Smooth muscle cell (in vitro differentiated cells): ENCODE measurements around the gene PSMC3IP. TPM values are rescaled to one million over a fixed set of nuclear protein-coding genes. Genes with fewer than 3 reads are reported as not detected.
A peak's percentile ranks its signal among the peaks of the same experiment; 100 is the strongest.

Experiments
- DNase-seq: peaks from one replicate; lab custom pipeline; 2025; ENCODE audit not compliant: unreplicated experiment; lab: John Stamatoyannopoulos, UW
- H2AFZ ChIP-seq: fragments of 200-600 bp; sonication (generic); 2 replicates; pipeline ENCODE4 v1.6.0; 2016; ENCODE audit warnings: antibody characterized with exemption, low read depth, mild to moderate bottlenecking
- H3F3A ChIP-seq: fragments of 200-600 bp; sonication (generic); 2 replicates; pipeline ENCODE4 v1.6.0; 2017; ENCODE audit warnings: antibody characterized with exemption, low read depth
- H3K27ac ChIP-seq: fragments of 200-600 bp; sonication (generic); 2 replicates; pipeline ENCODE4 v1.5.1; 2016; ENCODE audit warnings: low read depth, mild to moderate bottlenecking
- H3K27me3 ChIP-seq: fragments of 200-600 bp; sonication (generic); 2 replicates; pipeline ENCODE4 v1.6.1; 2016; ENCODE audit warnings: low read depth, mild to moderate bottlenecking
- H3K36me3 ChIP-seq: fragments of 200-600 bp; sonication (generic); 2 replicates; pipeline ENCODE4 v1.5.1; 2016; ENCODE audit warnings: low read depth
- H3K4me1 ChIP-seq: fragments of 200-600 bp; sonication (generic); 2 replicates; pipeline ENCODE4 v1.5.1; 2016; ENCODE audit warnings: low read depth
- H3K4me2 ChIP-seq: fragments of 200-600 bp; sonication (generic); 2 replicates; pipeline ENCODE4 v1.6.0; 2016; ENCODE audit warnings: mild to moderate bottlenecking
- H3K4me3 ChIP-seq: fragments of 200-600 bp; sonication (generic); 2 replicates; pipeline ENCODE4 v1.5.1; 2016; ENCODE audit warnings: mild to moderate bottlenecking
- H3K79me2 ChIP-seq: fragments of 200-600 bp; sonication (generic); 2 replicates; pipeline ENCODE4 v1.6.0; 2016; ENCODE audit warnings: low read depth, mild to moderate bottlenecking
- H3K9ac ChIP-seq: fragments of 200-600 bp; sonication (generic); 2 replicates; pipeline ENCODE4 v1.6.0; 2016; ENCODE audit warnings: low read depth
- H3K9me3 ChIP-seq: fragments of 200-600 bp; sonication (generic); replicated peaks from 2 replicates; pipeline ENCODE4 v1.5.1; 2016; ENCODE audit warnings: low read depth
- H4K20me1 ChIP-seq: fragments of 200-600 bp; sonication (generic); 2 replicates; pipeline ENCODE4 v1.6.0; 2016; ENCODE audit warnings: low read depth
- WGBS: methylation state at CpG from one replicate; pipeline ENCODE4 v1.1.7; 2016; ENCODE audit warnings: low lambda C conversion rate; 5-methylcytosine and 5-hydroxymethylcytosine counted together
- polyA plus RNA-seq: library from polyadenylated mRNA; unstranded; fragments of >200 nt; fragmentation: Nextera tagmentation; extraction: Ambion mirVana; gene quantifications from 2 replicates; pipeline ENCODE4 v1.2.1, GENCODE V29; 2016
- total RNA-seq: library from RNA; depleted of rRNA; stranded (reverse); fragments of >200 nt; gene quantifications from 2 replicates; pipeline ENCODE4 v1.2.3, GENCODE V29; 2014
- TF ChIP-seq, protein P1 (sequence below): fragments of 200-600 bp; sonication (generic); IDR thresholded peaks from 2 replicates; pipeline ENCODE4 v1.5.1; 2017; ENCODE audit warnings: borderline replicate concordance, mild to moderate bottlenecking, antibody characterized with exemption; ENCODE audit not compliant: insufficient read depth, poor library complexity, severe bottlenecking

PSMC3IP gene
- total and polyA plus RNA-seq, 2 experiments from 2014 or later, result 5.3 to 7.7 TPM

DNA sequence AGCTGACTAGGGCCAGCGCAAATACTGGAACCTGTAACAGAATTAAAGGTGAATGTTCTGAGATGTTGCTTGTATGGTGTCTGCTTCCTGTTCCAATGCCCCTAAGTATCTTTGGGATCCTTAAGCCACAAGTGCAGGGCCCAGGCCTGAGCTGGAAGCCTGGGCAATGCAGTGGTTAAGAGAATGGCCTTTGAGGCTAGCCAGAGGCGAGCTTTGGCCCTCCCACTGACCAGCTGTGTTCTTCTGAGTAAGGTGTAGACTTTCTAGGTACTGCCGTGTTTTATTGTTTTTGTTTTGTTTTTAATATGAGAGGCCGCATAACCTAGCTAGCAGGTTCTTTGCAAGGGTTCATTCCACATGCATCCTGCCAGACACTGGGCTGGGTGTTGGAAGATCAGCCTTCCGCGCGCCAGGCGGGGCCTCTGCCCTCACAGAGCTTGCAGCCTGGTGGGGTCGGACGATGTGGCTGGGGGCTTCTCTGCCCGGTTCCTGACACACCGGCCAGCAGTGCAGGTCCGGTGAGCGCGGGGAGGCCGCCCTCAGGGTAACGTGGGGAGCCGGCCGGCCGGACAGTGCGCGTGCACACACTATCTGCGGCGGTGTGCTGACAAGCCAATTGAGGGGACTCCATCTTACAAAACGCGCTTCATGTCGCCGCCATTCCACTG lies 11.2 kb downstream of the PSMC3IP start:
- Histone ChIP-seq H3F3A (peaks cover 10% of the 10 kb centered on the region), H3K4me2 (peak overlapping the region; percentile 94), H3K9ac (peak overlapping the region; percentile 37), H3K4me3 (peak overlapping the region; percentile 87), H3K79me2 (peaks cover 30% of the 10 kb centered on the region), H2AFZ (no peak overlapping the region), H3K9me3 (no peaks in the 10 kb centered on the region), H3K27ac (peak overlapping the region; percentile 51), H3K4me1 (peaks cover 14% of the 10 kb centered on the region), H4K20me1 (no peaks in the 10 kb centered on the region), H3K36me3 (peaks cover 3% of the 10 kb centered on the region), H3K27me3 (no peaks in the 10 kb centered on the region)
- TF ChIP-seq, protein P1, sequence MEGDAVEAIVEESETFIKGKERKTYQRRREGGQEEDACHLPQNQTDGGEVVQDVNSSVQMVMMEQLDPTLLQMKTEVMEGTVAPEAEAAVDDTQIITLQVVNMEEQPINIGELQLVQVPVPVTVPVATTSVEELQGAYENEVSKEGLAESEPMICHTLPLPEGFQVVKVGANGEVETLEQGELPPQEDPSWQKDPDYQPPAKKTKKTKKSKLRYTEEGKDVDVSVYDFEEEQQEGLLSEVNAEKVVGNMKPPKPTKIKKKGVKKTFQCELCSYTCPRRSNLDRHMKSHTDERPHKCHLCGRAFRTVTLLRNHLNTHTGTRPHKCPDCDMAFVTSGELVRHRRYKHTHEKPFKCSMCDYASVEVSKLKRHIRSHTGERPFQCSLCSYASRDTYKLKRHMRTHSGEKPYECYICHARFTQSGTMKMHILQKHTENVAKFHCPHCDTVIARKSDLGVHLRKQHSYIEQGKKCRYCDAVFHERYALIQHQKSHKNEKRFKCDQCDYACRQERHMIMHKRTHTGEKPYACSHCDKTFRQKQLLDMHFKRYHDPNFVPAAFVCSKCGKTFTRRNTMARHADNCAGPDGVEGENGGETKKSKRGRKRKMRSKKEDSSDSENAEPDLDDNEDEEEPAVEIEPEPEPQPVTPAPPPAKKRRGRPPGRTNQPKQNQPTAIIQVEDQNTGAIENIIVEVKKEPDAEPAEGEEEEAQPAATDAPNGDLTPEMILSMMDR, result no peak
- no peak for DNase-seq
- 65% methylated on average over 28 of the region's 28 CpGs for WGBS

GRCh38 chr17:42565523-42566214 lies 11.9 kb downstream of the PSMC3IP start:
- Histone ChIP-seq H3K9ac (no peak overlapping the region), H3K4me1 (peaks cover 14% of the 10 kb centered on the region), H3K27ac (peak overlapping the region; percentile 51), H3K27me3 (no peaks in the 10 kb centered on the region), H3K9me3 (no peaks in the 10 kb centered on the region), H3K79me2 (peaks cover 30% of the 10 kb centered on the region), H3F3A (peaks cover 13% of the 10 kb centered on the region), H4K20me1 (no peaks in the 10 kb centered on the region), H3K4me2 (no peak overlapping the region), H3K4me3 (no peak overlapping the region), H3K36me3 (peaks cover 3% of the 10 kb centered on the region), H2AFZ (no peak overlapping the region)
- TF ChIP-seq, protein P1, result no peak
- no peak for DNase-seq
- WGBS, result 93% methylated on average over 16 of the region's 16 CpGs

- Histone ChIP-seq H3F3A (peaks cover 13% of the 10 kb centered on the region), H3K27me3 (no peaks in the 10 kb centered on the region), H3K79me2 (peaks cover 30% of the 10 kb centered on the region), H3K36me3 (no peaks in the 10 kb centered on the region), H2AFZ (no peak overlapping the region), H4K20me1 (no peaks in the 10 kb centered on the region), H3K9me3 (no peaks in the 10 kb centered on the region), H3K4me3 (no peak overlapping the region), H3K27ac (no peak overlapping the region), H3K4me2 (no peak overlapping the region), H3K9ac (no peak overlapping the region), H3K4me1 (peaks cover 14% of the 10 kb centered on the region)
- 96% methylated on average over 15 of the region's 15 CpGs for WGBS
- TF ChIP-seq, protein P1, result no peak
- no peak for DNase-seq
Observed at GRCh38 chr17:42564815-42565522, 12.6 kb downstream of the PSMC3IP start.
